GM12878 (cell line): ENCODE results near the gene PAPPA. TPM values are rescaled to one million over a fixed set of nuclear protein-coding genes. Genes with fewer than 3 reads are reported as not detected.

Experiments used
- ATAC-seq: fragments of 200-7000 bp; cut with Tn5 transposase; 3 replicates; pipeline ENCODE4 v1.9.1; 2020; ENCODE audit warnings: mild to moderate bottlenecking, moderate library complexity
- BruUV-seq: library from RNA; stranded (reverse); fragments of 400-500 nt; replicated peaks from 2 replicates; lab custom pipeline; 2021; lab: Mats Ljungman, UMichigan
- CTCF ChIA-PET: fragments of 300-600 bp; sonication (Branson Sonifier 250); formaldehyde crosslinking; extraction: SDS; loops from one replicate; lab custom pipeline; 2021; ENCODE audit warnings: inconsistent platforms; lab: Yijun Ruan, JAX
- POLR2A ChIA-PET: fragments of 350-600 bp; formaldehyde crosslinking; extraction: SDS; loops from one replicate; lab custom pipeline; 2021; ENCODE audit warnings: inconsistent platforms; lab: Charles Lee
- RAD21 ChIA-PET: fragments of 300-600 bp; sonication (Branson Sonifier 250); formaldehyde crosslinking; loops from one replicate; lab custom pipeline; 2023; ENCODE audit warnings: antibody characterized with exemption; ENCODE audit not compliant: unreplicated experiment; lab: Charles Lee
- SMC1A ChIA-PET: fragments of 300-600 bp; sonication (Branson Sonifier 250); formaldehyde crosslinking; loops from one replicate; lab custom pipeline; 2023; ENCODE audit not compliant: unreplicated experiment, uncharacterized antibody; lab: Charles Lee
- DNase-seq: peaks from one replicate; pipeline ENCODE4 v3.0.0-alpha.2; 2011; ENCODE audit warnings: low read depth, low spot score
- FAIRE-seq: peaks from 3 replicates; lab custom pipeline; 2011; peaks lifted over from hg19 to GRCh38; lab: Jason Lieb, UNC
- H2AFZ ChIP-seq: 2 replicates; pipeline ENCODE4 v1.6.0; 2011; ENCODE audit warnings: low read depth, low read length, control low read depth; ENCODE audit not compliant: control insufficient read depth
- H3K27ac ChIP-seq: 2 replicates; pipeline ENCODE4 v1.5.1; 2011; ENCODE audit warnings: control low read depth; ENCODE audit not compliant: control insufficient read depth, insufficient read depth
- H3K27me3 ChIP-seq, 2 experiments: replicated peaks in 1 of 2; 2 replicates each; pipeline versions ENCODE4 v1.6.0 to v1.6.1; 2011; ENCODE audit warnings: low read length in 1 of 2; ENCODE audit not compliant: control insufficient read depth in 2 of 2, insufficient read depth in 2 of 2
- H3K36me3 ChIP-seq, 2 experiments: 2 replicates each; pipeline ENCODE4 v1.5.1; 2011; ENCODE audit warnings: low read length in 1 of 2; ENCODE audit not compliant: control insufficient read depth in 2 of 2, insufficient read depth in 2 of 2
- H3K4me1 ChIP-seq: 2 replicates; pipeline ENCODE4 v1.6.1; 2011; ENCODE audit warnings: mild to moderate bottlenecking, low read length, moderate library complexity, mixed read lengths; ENCODE audit not compliant: control insufficient read depth, insufficient read depth
- H3K4me2 ChIP-seq: 2 replicates; pipeline ENCODE4 v1.6.0; 2011; ENCODE audit warnings: control low read depth; ENCODE audit not compliant: control insufficient read depth, insufficient read depth
- H3K4me3 ChIP-seq: fragments of 200-600 bp; sonication (generic); 2 replicates; pipeline ENCODE4 v1.5.1; 2016
- H3K79me2 ChIP-seq: 2 replicates; pipeline ENCODE4 v1.6.0; 2011; ENCODE audit warnings: low read length; ENCODE audit not compliant: control insufficient read depth, insufficient read depth
- H3K9ac ChIP-seq: 2 replicates; pipeline ENCODE4 v1.8.0; 2011; ENCODE audit warnings: low read length, control low read depth, mixed read lengths; ENCODE audit not compliant: control insufficient read depth, insufficient read depth
- H3K9me3 ChIP-seq: replicated peaks from 3 replicates; pipeline ENCODE4 v1.5.1; 2011; ENCODE audit warnings: mild to moderate bottlenecking, low read length; ENCODE audit not compliant: control insufficient read depth, insufficient read depth
- H4K20me1 ChIP-seq: 2 replicates; pipeline ENCODE4 v1.6.0; 2011; ENCODE audit not compliant: control insufficient read depth, insufficient read depth
- BCL3 ChIP-seq: IDR thresholded peaks from 2 replicates; pipeline ENCODE4 v1.6.1; 2011; ENCODE audit warnings: borderline replicate concordance, low read depth, mild to moderate bottlenecking, moderate library complexity, low read length; ENCODE audit not compliant: insufficient read depth, poor library complexity, severe bottlenecking
- BMI1 ChIP-seq: fragments of 450-650 bp; IDR thresholded peaks from 2 replicates; pipeline ENCODE4 v1.6.1; 2016; ENCODE audit warnings: mild to moderate bottlenecking, moderate library complexity, borderline replicate concordance
- CHD2 ChIP-seq: IDR thresholded peaks from 2 replicates; pipeline ENCODE4 v1.6.1; 2011; ENCODE audit warnings: low read depth, low read length, improper control_type of control experiment, borderline replicate concordance
- CREB1 ChIP-seq: IDR thresholded peaks from 2 replicates; pipeline ENCODE4 v1.6.1; 2012; ENCODE audit warnings: low read depth, mild to moderate bottlenecking, inconsistent platforms
- EED ChIP-seq: sonication (generic); IDR thresholded peaks from 2 replicates; pipeline ENCODE4 v1.6.1; 2016; ENCODE audit warnings: antibody characterized with exemption, low read depth
- FOXK2 ChIP-seq: fragments of 450-650 bp; IDR thresholded peaks from 2 replicates; pipeline ENCODE4 v1.6.1; 2017; ENCODE audit warnings: mild to moderate bottlenecking, moderate library complexity
- GATAD2B ChIP-seq: fragments of 450-650 bp; conservative IDR thresholded peaks from 2 replicates; pipeline ENCODE4 v1.6.1; 2017; ENCODE audit warnings: low read depth, mild to moderate bottlenecking, moderate library complexity
- HDAC2 ChIP-seq: fragments of 200-600 bp; sonication (generic); IDR thresholded peaks from 2 replicates; pipeline ENCODE4 v1.6.1; 2017
- IKZF2 ChIP-seq, 2 experiments: fragments of 450-650 bp; IDR thresholded peaks; 2 replicates each; pipeline ENCODE4 v1.6.1; 2017; ENCODE audit warnings: mild to moderate bottlenecking in 2 of 2, moderate library complexity in 2 of 2
- MAX ChIP-seq: IDR thresholded peaks from 2 replicates; pipeline ENCODE4 v1.6.1; 2012; ENCODE audit warnings: low read depth, low read length, improper control_type of control experiment
- MXI1 ChIP-seq: fragments of 150-350 bp; IDR thresholded peaks from 2 replicates; pipeline ENCODE4 v1.6.1; 2011; ENCODE audit warnings: low read depth, mild to moderate bottlenecking, inconsistent platforms, low read length, improper control_type of control experiment
- PAX5 ChIP-seq: IDR thresholded peaks from 2 replicates; pipeline ENCODE4 v1.6.1; 2011; ENCODE audit warnings: low read depth, low read length, borderline replicate concordance
- RB1 ChIP-seq: fragments of 450-650 bp; formaldehyde crosslinking; IDR thresholded peaks from 2 replicates; pipeline ENCODE4 v1.6.1; 2017; ENCODE audit warnings: mild to moderate bottlenecking, borderline replicate concordance
- RCOR1 ChIP-seq: conservative IDR thresholded peaks from 2 replicates; pipeline ENCODE4 v1.6.1; 2012; ENCODE audit warnings: low read depth, low read length, improper control_type of control experiment
- RELA ChIP-seq: fragments of 450-650 bp; IDR thresholded peaks from 2 replicates; pipeline ENCODE4 v1.8.0; 2014; ENCODE audit warnings: borderline replicate concordance; ENCODE audit not compliant: partially characterized antibody
- SIN3A ChIP-seq: IDR thresholded peaks from 2 replicates; pipeline ENCODE4 v1.6.1; 2012; ENCODE audit warnings: low read depth, low read length, improper control_type of control experiment
- SRF ChIP-seq, 2 experiments: IDR thresholded peaks; 2 replicates each; pipeline ENCODE4 v1.6.1; 2011; ENCODE audit warnings: low read depth in 2 of 2, low read length in 2 of 2, mild to moderate bottlenecking in 1 of 2, moderate library complexity in 1 of 2
- ZNF207 ChIP-seq: fragments of 450-650 bp; IDR thresholded peaks from 2 replicates; pipeline ENCODE4 v1.6.1; 2014; ENCODE audit warnings: antibody characterized with exemption, mild to moderate bottlenecking, borderline replicate concordance
- ZSCAN29 ChIP-seq: fragments of 450-650 bp; IDR thresholded peaks from 2 replicates; pipeline ENCODE4 v1.6.1; 2017; ENCODE audit warnings: mild to moderate bottlenecking, moderate library complexity
- WGBS: methylation state at CpG from one replicate; pipeline ENCODE4 v1.1.6; 2016; ENCODE audit warnings: low lambda C conversion rate; ENCODE audit not compliant: insufficient replicate concordance, insufficient coverage; ENCODE audit errors: missing lambda C conversion rate; 5-methylcytosine and 5-hydroxymethylcytosine counted together
- in situ Hi-C: fragments of 300-500 bp; cut with MboI; formaldehyde crosslinking; loops from 9 replicates; pipeline ENCODE4 v1.14.3; 2018; ENCODE audit warnings: mixed read lengths
- intact Hi-C: fragments of 100-400 bp; cut with micrococcal nuclease; formaldehyde crosslinking; loops from one replicate; pipeline ENCODE4 v1.14.2; 2022; ENCODE audit not compliant: unreplicated experiment
- polyA plus RNA-seq, 11 experiments: library from polyadenylated mRNA; depleted of rRNA in 4 of 11; unstranded in 6 of 11; stranded (reverse) in 5 of 11; fragments of >200 nt; fragmentation: Nextera tagmentation in 4 of 11; fragmentation: Illumina TruSeq in 1 of 11; extraction: Ambion mirVana in 4 of 11; extraction: Trizol in 1 of 11; gene quantifications; 1 replicate in 1 of 11; 2 replicates in 10 of 11; pipeline versions ENCODE4 v1.2.1 to v1.2.3, GENCODE V29; 2011 to 2016; ENCODE audit warnings: inconsistent platforms in 2 of 11, missing spikeins in 2 of 11, low read depth in 1 of 11
- total RNA-seq, 4 experiments: library from RNA; depleted of rRNA in 3 of 4; stranded (reverse); fragments of >200 nt in 3 of 4; fragmentation: Illumina TruSeq in 1 of 4; extraction: Trizol in 1 of 4; gene quantifications; 2 replicates each; pipeline versions ENCODE4 v1.2.1 to v1.2.3, GENCODE V29; 2013 to 2021
- TF ChIP-seq, protein P1 (sequence below): fragments of 450-650 bp; IDR thresholded peaks from 2 replicates; pipeline ENCODE4 v1.6.1; 2016; ENCODE audit warnings: mild to moderate bottlenecking, moderate library complexity, borderline replicate concordance

Gene PAPPA
- total and polyA plus RNA-seq, 10 of the 15 experiments (the other 5 are each of a cell fraction or from before 2014, with no cell fraction given): under 0.01 to 0.19 (median 0.02) TPM; not detected in 4

GRCh38 chr9:116361547-116361946 lies 208.0 kb downstream of the PAPPA start (continued):
- TF ChIP-seq EED: no peak
- TF ChIP-seq, all 136 proteins: peak for 0

- in situ Hi-C loops: no loop called here
- no peak for TF ChIP-seq PAX5
- no peak for TF ChIP-seq SRF (IDR thresholded peaks at IDR 0.05; ENCODE audit: low read depth in 2 of 2, low read length in 2 of 2)
- TF ChIP-seq CREB1: no peak
- TF ChIP-seq BMI1: no peak
- no peak for TF ChIP-seq MAX
- no peak for TF ChIP-seq GATAD2B
- no peak for TF ChIP-seq SIN3A
- no peak for TF ChIP-seq RELA
- TF ChIP-seq MXI1: no peak
- TF ChIP-seq CHD2: no peak
- TF ChIP-seq, protein P1, sequence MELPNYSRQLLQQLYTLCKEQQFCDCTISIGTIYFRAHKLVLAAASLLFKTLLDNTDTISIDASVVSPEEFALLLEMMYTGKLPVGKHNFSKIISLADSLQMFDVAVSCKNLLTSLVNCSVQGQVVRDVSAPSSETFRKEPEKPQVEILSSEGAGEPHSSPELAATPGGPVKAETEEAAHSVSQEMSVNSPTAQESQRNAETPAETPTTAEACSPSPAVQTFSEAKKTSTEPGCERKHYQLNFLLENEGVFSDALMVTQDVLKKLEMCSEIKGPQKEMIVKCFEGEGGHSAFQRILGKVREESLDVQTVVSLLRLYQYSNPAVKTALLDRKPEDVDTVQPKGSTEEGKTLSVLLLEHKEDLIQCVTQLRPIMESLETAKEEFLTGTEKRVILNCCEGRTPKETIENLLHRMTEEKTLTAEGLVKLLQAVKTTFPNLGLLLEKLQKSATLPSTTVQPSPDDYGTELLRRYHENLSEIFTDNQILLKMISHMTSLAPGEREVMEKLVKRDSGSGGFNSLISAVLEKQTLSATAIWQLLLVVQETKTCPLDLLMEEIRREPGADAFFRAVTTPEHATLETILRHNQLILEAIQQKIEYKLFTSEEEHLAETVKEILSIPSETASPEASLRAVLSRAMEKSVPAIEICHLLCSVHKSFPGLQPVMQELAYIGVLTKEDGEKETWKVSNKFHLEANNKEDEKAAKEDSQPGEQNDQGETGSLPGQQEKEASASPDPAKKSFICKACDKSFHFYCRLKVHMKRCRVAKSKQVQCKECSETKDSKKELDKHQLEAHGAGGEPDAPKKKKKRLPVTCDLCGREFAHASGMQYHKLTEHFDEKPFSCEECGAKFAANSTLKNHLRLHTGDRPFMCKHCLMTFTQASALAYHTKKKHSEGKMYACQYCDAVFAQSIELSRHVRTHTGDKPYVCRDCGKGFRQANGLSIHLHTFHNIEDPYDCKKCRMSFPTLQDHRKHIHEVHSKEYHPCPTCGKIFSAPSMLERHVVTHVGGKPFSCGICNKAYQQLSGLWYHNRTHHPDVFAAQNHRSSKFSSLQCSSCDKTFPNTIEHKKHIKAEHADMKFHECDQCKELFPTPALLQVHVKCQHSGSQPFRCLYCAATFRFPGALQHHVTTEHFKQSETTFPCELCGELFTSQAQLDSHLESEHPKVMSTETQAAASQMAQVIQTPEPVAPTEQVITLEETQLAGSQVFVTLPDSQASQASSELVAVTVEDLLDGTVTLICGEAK: no peak
- no peak for TF ChIP-seq RB1
- no peak for TF ChIP-seq IKZF2 (IDR thresholded peaks at IDR 0.05)
- TF ChIP-seq HDAC2: no peak
- no peak for TF ChIP-seq BCL3
- TF ChIP-seq FOXK2: no peak
- no peak for TF ChIP-seq RCOR1
- TF ChIP-seq ZNF207: no peak
- no peak for TF ChIP-seq ZSCAN29
- SMC1A ChIA-PET: no interaction called here
Observed at GRCh38 chr9:116362493-116362892, 208.9 kb downstream of the PAPPA start.

More at GRCh38 chr9:116362493-116362892, 208.9 kb downstream of the PAPPA start:
- WGBS: 25% methylated on average over 6 of the region's 6 CpGs
- Histone ChIP-seq H3K4me3 (no peak overlapping the region), H3K36me3 (no peaks in the 10 kb centered on the region), H3K4me2 (no peak overlapping the region), H2AFZ (no peak overlapping the region), H3K9me3 (no peaks in the 10 kb centered on the region), H3K79me2 (no peaks in the 10 kb centered on the region), H4K20me1 (no peaks in the 10 kb centered on the region), H3K27ac (no peak overlapping the region), H3K27me3 (no peaks in the 10 kb centered on the region), H3K9ac (no peak overlapping the region), H3K4me1 (no peaks in the 10 kb centered on the region)
- ChIA-PET CTCF (no interaction called here), RAD21 (interaction anchor here (0.6 kb wide), 1 partner anchor 219 kb away, joined by 3 read pairs; no protein-coding TSS in a partner anchor), POLR2A (no interaction called here)
- FAIRE-seq (no peak), DNase-seq (no peak), ATAC-seq (no peak)
- intact Hi-C loops: no loop called here
- BruUV-seq: no TSS peak
